GM23338 (cell line): ENCODE results near the gene RAI14. TPM values are rescaled to one million over a fixed set of nuclear protein-coding genes. Genes with fewer than 3 reads are reported as not detected.

Experiments used
- ATAC-seq: fragments of 200-7000 bp; cut with Tn5 transposase; 3 replicates; pipeline ENCODE4 v1.9.1; 2020
- DNase-seq: peaks from one replicate; pipeline ENCODE4 v3.0.0-alpha.2; 2015; ENCODE audit warnings: low spot score
- H2AFZ ChIP-seq: fragments of 200-600 bp; sonication (generic); 2 replicates; pipeline ENCODE4 v1.8.0; 2016; ENCODE audit warnings: antibody characterized with exemption, mild to moderate bottlenecking, moderate library complexity
- H3F3A ChIP-seq: fragments of 200-600 bp; sonication (generic); replicated peaks from 2 replicates; pipeline ENCODE4 v1.8.0; 2017; ENCODE audit warnings: antibody characterized with exemption, mixed run types, low read depth
- H3K27ac ChIP-seq: fragments of 200-600 bp; sonication (generic); 2 replicates; pipeline ENCODE4 v1.6.1; 2016; ENCODE audit warnings: low read depth
- H3K27me3 ChIP-seq: fragments of 200-600 bp; sonication (generic); 2 replicates; pipeline ENCODE4 v1.8.0; 2016; ENCODE audit warnings: mild to moderate bottlenecking, mixed run types, moderate library complexity; ENCODE audit not compliant: insufficient read depth
- H3K36me3 ChIP-seq: fragments of 200-600 bp; sonication (generic); 2 replicates; pipeline ENCODE4 v1.8.0; 2016; ENCODE audit warnings: mild to moderate bottlenecking; ENCODE audit not compliant: insufficient read depth
- H3K4me1 ChIP-seq: fragments of 200-600 bp; sonication (generic); 2 replicates; pipeline ENCODE4 v1.8.0; 2016; ENCODE audit warnings: mild to moderate bottlenecking, moderate library complexity; ENCODE audit not compliant: insufficient read depth
- H3K4me2 ChIP-seq: fragments of 200-600 bp; sonication (generic); 2 replicates; pipeline ENCODE4 v1.7.1; 2017; ENCODE audit warnings: mixed run types
- H3K4me3 ChIP-seq: fragments of 200-600 bp; sonication (generic); 2 replicates; pipeline ENCODE4 v1.6.1; 2016; ENCODE audit warnings: mixed run types
- H3K79me2 ChIP-seq: fragments of 200-600 bp; sonication (generic); replicated peaks from 2 replicates; pipeline ENCODE4 v1.8.0; 2017; ENCODE audit warnings: mild to moderate bottlenecking; ENCODE audit not compliant: insufficient read depth
- H3K9me2 ChIP-seq: fragments of 200-600 bp; sonication (generic); 2 replicates; pipeline ENCODE4 v1.8.0; 2017; ENCODE audit not compliant: insufficient read depth
- H4K20me1 ChIP-seq: fragments of 200-600 bp; sonication (generic); replicated peaks from 2 replicates; pipeline ENCODE4 v1.8.0; 2017; ENCODE audit warnings: mild to moderate bottlenecking; ENCODE audit not compliant: insufficient read depth
- H3K27ac Mint-ChIP-seq: 2 replicates; pipeline ENCODE4 v1.8.0; 2020; ENCODE audit warnings: inconsistent platforms, mild to moderate bottlenecking, moderate library complexity, mixed read lengths
- H3K27me3 Mint-ChIP-seq: 3 replicates; pipeline ENCODE4 v1.8.0; 2022; ENCODE audit warnings: low read depth, mild to moderate bottlenecking, moderate library complexity, mixed read lengths, inconsistent platforms; ENCODE audit not compliant: insufficient read depth, poor library complexity
- H3K36me3 Mint-ChIP-seq: 3 replicates; pipeline ENCODE4 v1.8.0; 2021; ENCODE audit warnings: low read depth, mild to moderate bottlenecking, inconsistent platforms, moderate library complexity, mixed read lengths
- H3K4me1 Mint-ChIP-seq: 3 replicates; pipeline ENCODE4 v1.8.0; 2020; ENCODE audit warnings: mild to moderate bottlenecking, inconsistent platforms, mixed read lengths
- H3K4me3 Mint-ChIP-seq: 3 replicates; pipeline ENCODE4 v1.8.0; 2021; ENCODE audit warnings: moderate library complexity, mild to moderate bottlenecking, inconsistent platforms, mixed read lengths
- H3K9me3 Mint-ChIP-seq: 3 replicates; pipeline ENCODE4 v1.8.0; 2020; ENCODE audit warnings: moderate library complexity, mild to moderate bottlenecking, inconsistent platforms, mixed read lengths
- CREB1 ChIP-seq: fragments of 250-450 bp; sonication (Bioruptor Pico); IDR thresholded peaks from 2 replicates; pipeline ENCODE4 v1.5.0; 2020; ENCODE audit warnings: low read depth, mild to moderate bottlenecking, moderate library complexity
- EZH2 ChIP-seq: fragments of 200-600 bp; sonication (generic); IDR thresholded peaks from one replicate; pipeline ENCODE4 v1.8.0; 2017; ENCODE audit warnings: antibody characterized with exemption, mild to moderate bottlenecking, low read depth; ENCODE audit not compliant: unreplicated experiment
- EZH2phosphoT487 ChIP-seq: fragments of 200-600 bp; sonication (generic); IDR thresholded peaks from one replicate; pipeline ENCODE4 v1.8.1; 2018; ENCODE audit warnings: antibody characterized with exemption; ENCODE audit not compliant: unreplicated experiment
- JUNB ChIP-seq: IDR thresholded peaks from one replicate; pipeline ENCODE4 v1.6.1; 2016; ENCODE audit warnings: antibody characterized with exemption; ENCODE audit not compliant: unreplicated experiment
- NANOG ChIP-seq: IDR thresholded peaks from 2 replicates; pipeline ENCODE4 v1.6.1; 2016; ENCODE audit warnings: antibody characterized with exemption, borderline replicate concordance
- POLR2AphosphoS5 ChIP-seq: IDR thresholded peaks from 2 replicates; pipeline ENCODE4 v1.6.1; 2016; ENCODE audit warnings: antibody characterized with exemption, low read depth
- STAT1 ChIP-seq: IDR thresholded peaks from one replicate; pipeline ENCODE4 v1.6.1; 2016; ENCODE audit warnings: antibody characterized with exemption; ENCODE audit not compliant: unreplicated experiment
- ZNF331 ChIP-seq: fragments of 250-450 bp; sonication (Bioruptor Pico); IDR thresholded peaks from 2 replicates; pipeline ENCODE4 v1.5.0; 2020; ENCODE audit warnings: low read depth, mild to moderate bottlenecking, moderate library complexity
- polyA plus RNA-seq: library from polyadenylated mRNA; unstranded; fragments of >200 nt; fragmentation: Nextera tagmentation; extraction: Ambion mirVana; gene quantifications from 2 replicates; pipeline ENCODE4 v1.2.1, GENCODE V29; 2016
- total RNA-seq: library from RNA; depleted of rRNA; stranded (reverse); fragments of >200 nt; shearing (Covaris generic); gene quantifications from 2 replicates; pipeline ENCODE4 v1.2.3, GENCODE V29; 2014
- TF ChIP-seq, protein P1 (sequence below): fragments of 250-450 bp; sonication (Bioruptor Pico); IDR thresholded peaks from 2 replicates; pipeline ENCODE4 v1.5.0; 2020; ENCODE audit warnings: mild to moderate bottlenecking, moderate library complexity
- TF ChIP-seq, protein P2 (sequence below), 2 experiments: fragments of 200-600 bp in 1 of 2; sonication (generic) in 1 of 2; conservative IDR thresholded peaks; 2 replicates each; pipeline versions ENCODE4 v1.5.1 to v1.6.1; 2016 to 2017; ENCODE audit warnings: antibody characterized with exemption in 2 of 2, low read depth in 2 of 2, mild to moderate bottlenecking in 2 of 2, moderate library complexity in 1 of 2

Gene RAI14
- total and polyA plus RNA-seq, 2 experiments from 2014 or later = 58.8 to 95.8 TPM

DNA sequence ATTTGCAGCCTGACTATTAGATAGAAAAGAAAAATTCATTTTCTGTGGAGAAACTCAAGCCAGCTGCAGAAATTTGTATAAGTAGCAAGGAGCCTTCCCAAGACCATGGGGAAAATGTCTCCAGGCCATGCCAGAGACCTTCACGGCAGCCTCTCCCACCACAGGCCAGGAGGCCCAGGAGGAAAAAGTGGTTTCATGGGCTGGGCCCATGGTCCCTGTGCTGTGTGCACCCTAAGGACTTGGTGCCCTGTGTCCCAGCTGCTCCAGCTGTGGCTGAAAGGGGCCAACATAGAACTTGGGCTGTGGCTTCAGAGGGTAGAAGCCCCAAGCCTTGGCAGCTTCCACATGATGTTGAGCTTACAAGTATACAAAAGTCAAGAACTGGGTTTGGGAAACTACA is 109.5 kb downstream of the RAI14 start (continued):
- TF ChIP-seq, protein P1, sequence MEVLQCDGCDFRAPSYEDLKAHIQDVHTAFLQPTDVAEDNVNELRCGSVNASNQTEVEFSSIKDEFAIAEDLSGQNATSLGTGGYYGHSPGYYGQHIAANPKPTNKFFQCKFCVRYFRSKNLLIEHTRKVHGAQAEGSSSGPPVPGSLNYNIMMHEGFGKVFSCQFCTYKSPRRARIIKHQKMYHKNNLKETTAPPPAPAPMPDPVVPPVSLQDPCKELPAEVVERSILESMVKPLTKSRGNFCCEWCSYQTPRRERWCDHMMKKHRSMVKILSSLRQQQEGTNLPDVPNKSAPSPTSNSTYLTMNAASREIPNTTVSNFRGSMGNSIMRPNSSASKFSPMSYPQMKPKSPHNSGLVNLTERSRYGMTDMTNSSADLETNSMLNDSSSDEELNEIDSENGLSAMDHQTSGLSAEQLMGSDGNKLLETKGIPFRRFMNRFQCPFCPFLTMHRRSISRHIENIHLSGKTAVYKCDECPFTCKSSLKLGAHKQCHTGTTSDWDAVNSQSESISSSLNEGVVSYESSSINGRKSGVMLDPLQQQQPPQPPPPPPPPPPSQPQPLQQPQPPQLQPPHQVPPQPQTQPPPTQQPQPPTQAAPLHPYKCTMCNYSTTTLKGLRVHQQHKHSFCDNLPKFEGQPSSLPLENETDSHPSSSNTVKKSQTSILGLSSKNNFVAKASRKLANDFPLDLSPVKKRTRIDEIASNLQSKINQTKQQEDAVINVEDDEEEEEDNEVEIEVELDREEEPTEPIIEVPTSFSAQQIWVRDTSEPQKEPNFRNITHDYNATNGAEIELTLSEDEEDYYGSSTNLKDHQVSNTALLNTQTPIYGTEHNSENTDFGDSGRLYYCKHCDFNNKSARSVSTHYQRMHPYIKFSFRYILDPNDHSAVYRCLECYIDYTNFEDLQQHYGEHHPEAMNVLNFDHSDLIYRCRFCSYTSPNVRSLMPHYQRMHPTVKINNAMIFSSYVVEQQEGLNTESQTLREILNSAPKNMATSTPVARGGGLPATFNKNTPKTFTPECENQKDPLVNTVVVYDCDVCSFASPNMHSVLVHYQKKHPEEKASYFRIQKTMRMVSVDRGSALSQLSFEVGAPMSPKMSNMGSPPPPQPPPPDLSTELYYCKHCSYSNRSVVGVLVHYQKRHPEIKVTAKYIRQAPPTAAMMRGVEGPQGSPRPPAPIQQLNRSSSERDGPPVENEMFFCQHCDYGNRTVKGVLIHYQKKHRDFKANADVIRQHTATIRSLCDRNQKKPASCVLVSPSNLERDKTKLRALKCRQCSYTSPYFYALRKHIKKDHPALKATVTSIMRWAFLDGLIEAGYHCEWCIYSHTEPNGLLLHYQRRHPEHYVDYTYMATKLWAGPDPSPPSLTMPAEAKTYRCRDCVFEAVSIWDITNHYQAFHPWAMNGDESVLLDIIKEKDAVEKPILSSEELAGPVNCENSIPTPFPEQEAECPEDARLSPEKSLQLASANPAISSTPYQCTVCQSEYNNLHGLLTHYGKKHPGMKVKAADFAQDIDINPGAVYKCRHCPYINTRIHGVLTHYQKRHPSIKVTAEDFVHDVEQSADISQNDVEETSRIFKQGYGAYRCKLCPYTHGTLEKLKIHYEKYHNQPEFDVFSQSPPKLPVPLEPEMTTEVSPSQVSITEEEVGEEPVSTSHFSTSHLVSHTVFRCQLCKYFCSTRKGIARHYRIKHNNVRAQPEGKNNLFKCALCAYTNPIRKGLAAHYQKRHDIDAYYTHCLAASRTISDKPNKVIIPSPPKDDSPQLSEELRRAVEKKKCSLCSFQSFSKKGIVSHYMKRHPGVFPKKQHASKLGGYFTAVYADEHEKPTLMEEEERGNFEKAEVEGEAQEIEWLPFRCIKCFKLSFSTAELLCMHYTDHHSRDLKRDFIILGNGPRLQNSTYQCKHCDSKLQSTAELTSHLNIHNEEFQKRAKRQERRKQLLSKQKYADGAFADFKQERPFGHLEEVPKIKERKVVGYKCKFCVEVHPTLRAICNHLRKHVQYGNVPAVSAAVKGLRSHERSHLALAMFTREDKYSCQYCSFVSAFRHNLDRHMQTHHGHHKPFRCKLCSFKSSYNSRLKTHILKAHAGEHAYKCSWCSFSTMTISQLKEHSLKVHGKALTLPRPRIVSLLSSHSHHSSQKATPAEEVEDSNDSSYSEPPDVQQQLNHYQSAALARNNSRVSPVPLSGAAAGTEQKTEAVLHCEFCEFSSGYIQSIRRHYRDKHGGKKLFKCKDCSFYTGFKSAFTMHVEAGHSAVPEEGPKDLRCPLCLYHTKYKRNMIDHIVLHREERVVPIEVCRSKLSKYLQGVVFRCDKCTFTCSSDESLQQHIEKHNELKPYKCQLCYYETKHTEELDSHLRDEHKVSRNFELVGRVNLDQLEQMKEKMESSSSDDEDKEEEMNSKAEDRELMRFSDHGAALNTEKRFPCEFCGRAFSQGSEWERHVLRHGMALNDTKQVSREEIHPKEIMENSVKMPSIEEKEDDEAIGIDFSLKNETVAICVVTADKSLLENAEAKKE (CRISPR knock-in tag) = no peak
- TF ChIP-seq POLR2AphosphoS5 (no peak), EZH2phosphoT487 (no peak), STAT1 (no peak)
- TF ChIP-seq, protein P2, sequence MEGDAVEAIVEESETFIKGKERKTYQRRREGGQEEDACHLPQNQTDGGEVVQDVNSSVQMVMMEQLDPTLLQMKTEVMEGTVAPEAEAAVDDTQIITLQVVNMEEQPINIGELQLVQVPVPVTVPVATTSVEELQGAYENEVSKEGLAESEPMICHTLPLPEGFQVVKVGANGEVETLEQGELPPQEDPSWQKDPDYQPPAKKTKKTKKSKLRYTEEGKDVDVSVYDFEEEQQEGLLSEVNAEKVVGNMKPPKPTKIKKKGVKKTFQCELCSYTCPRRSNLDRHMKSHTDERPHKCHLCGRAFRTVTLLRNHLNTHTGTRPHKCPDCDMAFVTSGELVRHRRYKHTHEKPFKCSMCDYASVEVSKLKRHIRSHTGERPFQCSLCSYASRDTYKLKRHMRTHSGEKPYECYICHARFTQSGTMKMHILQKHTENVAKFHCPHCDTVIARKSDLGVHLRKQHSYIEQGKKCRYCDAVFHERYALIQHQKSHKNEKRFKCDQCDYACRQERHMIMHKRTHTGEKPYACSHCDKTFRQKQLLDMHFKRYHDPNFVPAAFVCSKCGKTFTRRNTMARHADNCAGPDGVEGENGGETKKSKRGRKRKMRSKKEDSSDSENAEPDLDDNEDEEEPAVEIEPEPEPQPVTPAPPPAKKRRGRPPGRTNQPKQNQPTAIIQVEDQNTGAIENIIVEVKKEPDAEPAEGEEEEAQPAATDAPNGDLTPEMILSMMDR (conservative IDR thresholded peaks at IDR 0.05; ENCODE audit: low read depth in 2 of 2) = no peak

DNA sequence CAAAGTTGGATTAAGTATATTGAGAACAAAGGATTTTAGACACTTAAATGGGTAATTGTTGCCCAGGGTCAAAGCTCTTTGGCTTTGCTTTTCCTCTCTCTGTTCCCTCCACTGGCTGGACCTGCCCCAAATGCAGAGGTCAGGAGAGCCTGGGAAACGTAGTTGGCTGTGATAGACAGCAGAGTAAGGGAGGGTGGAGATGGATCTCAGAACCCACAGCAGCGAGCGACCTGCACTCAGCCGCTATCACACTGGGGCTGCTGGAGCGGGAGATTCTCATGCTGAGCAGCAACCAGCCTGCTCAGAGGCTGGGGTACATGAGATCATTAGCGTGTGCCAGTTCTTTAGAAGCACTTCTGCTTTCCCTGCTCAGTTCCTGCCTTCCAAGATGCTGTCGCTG is 111.1 kb downstream of the RAI14 start:
- Histone ChIP-seq H3K9me2 (no peaks in the 10 kb centered on the region), H3K4me1 (no peaks in the 10 kb centered on the region), H3K27me3 (no peaks in the 10 kb centered on the region), H3K79me2 (peaks cover 67% of the 10 kb centered on the region), H3F3A (0 out of 2 replicates have a peak, but pooled peaks cover 8% of the 10 kb centered on the region), H4K20me1 (peaks cover 5% of the 10 kb centered on the region; the same call in 1 of the 2 replicates), H3K27ac (peak overlapping the region; percentile 52; the same call in 1 of the 2 replicates), H2AFZ (no peak overlapping the region), H3K4me3 (no peak overlapping the region), H3K36me3 (peaks cover 16% of the 10 kb centered on the region), H3K4me2 (no peak overlapping the region)
- H3K27me3 Mint-ChIP-seq = peaks cover 2% of the 10 kb centered on the region
- H3K4me3 Mint-ChIP-seq = no peak overlapping the region
- H3K27ac Mint-ChIP-seq = no peak overlapping the region
- ATAC-seq (peak; percentile 34; the same call in 1 of the 3 replicates), DNase-seq (no peak)
- peaks cover 66% of the 10 kb centered on the region for H3K36me3 Mint-ChIP-seq
- H3K9me3 Mint-ChIP-seq = peaks cover 29% of the 10 kb centered on the region
- TF ChIP-seq EZH2 (no peak), ZNF331 (CRISPR knock-in tag) (no peak), CREB1 (CRISPR knock-in tag) (no peak), EZH2phosphoT487 (no peak), NANOG (no peak), STAT1 (no peak), JUNB (no peak)
- H3K4me1 Mint-ChIP-seq = no peaks in the 10 kb centered on the region
